Neural progenitor cell (in vitro differentiated cells): ENCODE measurements around the gene USP1. TPM values are rescaled to one million over a fixed set of nuclear protein-coding genes. Genes with fewer than 3 reads are reported as not detected.

ENCODE experiments used
- DNase-seq: peaks from one replicate; pipeline ENCODE4 v3.0.0-alpha.2; 2016; ENCODE audit warnings: low spot score
- H2AFZ ChIP-seq: fragments of 200-600 bp; sonication (generic); replicated peaks from 2 replicates; pipeline ENCODE4 v1.6.1; 2016; ENCODE audit warnings: antibody characterized with exemption
- H3F3A ChIP-seq: fragments of 200-600 bp; sonication (generic); 2 replicates; pipeline ENCODE4 v1.6.1; 2016; ENCODE audit warnings: antibody characterized with exemption, low read depth
- H3K27ac ChIP-seq: fragments of 200-600 bp; sonication (generic); 2 replicates; pipeline ENCODE4 v1.5.1; 2016; ENCODE audit warnings: mild to moderate bottlenecking
- H3K27me3 ChIP-seq: fragments of 200-600 bp; sonication (generic); 2 replicates; pipeline ENCODE4 v1.6.1; 2016; ENCODE audit warnings: mild to moderate bottlenecking, moderate library complexity
- H3K36me3 ChIP-seq: fragments of 200-600 bp; sonication (generic); 2 replicates; pipeline ENCODE4 v1.5.1; 2016
- H3K4me1 ChIP-seq: fragments of 200-600 bp; sonication (generic); 2 replicates; pipeline ENCODE4 v1.6.1; 2016; ENCODE audit warnings: mixed run types
- H3K4me2 ChIP-seq: fragments of 200-600 bp; sonication (generic); 2 replicates; pipeline ENCODE4 v1.6.1; 2016
- H3K4me3 ChIP-seq: fragments of 200-600 bp; sonication (generic); 2 replicates; pipeline ENCODE4 v1.5.1; 2016
- H3K79me2 ChIP-seq: fragments of 200-600 bp; sonication (generic); 2 replicates; pipeline ENCODE4 v1.6.1; 2016; ENCODE audit warnings: low read depth
- H3K9ac ChIP-seq: fragments of 200-600 bp; sonication (generic); 2 replicates; pipeline ENCODE4 v1.6.1; 2016
- H3K9me3 ChIP-seq: fragments of 200-600 bp; sonication (generic); 2 replicates; pipeline ENCODE4 v1.5.1; 2016; ENCODE audit warnings: low read depth
- H4K20me1 ChIP-seq: fragments of 200-600 bp; sonication (generic); 2 replicates; pipeline ENCODE4 v1.6.1; 2016; ENCODE audit warnings: low read depth
- H3K27ac Mint-ChIP-seq: 3 replicates; pipeline ENCODE4 v1.8.0; 2021; ENCODE audit warnings: mixed read lengths
- H3K27me3 Mint-ChIP-seq: 2 replicates; pipeline ENCODE4 v1.8.0; 2022; ENCODE audit warnings: low read depth, mild to moderate bottlenecking, inconsistent platforms, moderate library complexity, mixed read lengths; ENCODE audit not compliant: insufficient read depth
- H3K36me3 Mint-ChIP-seq: 3 replicates; pipeline ENCODE4 v1.8.0; 2021; ENCODE audit warnings: mixed read lengths
- H3K4me1 Mint-ChIP-seq: 3 replicates; pipeline ENCODE4 v1.8.0; 2021; ENCODE audit warnings: mixed read lengths
- H3K4me3 Mint-ChIP-seq: 3 replicates; pipeline ENCODE4 v1.8.0; 2021; ENCODE audit warnings: mild to moderate bottlenecking, moderate library complexity, mixed read lengths
- H3K9me3 Mint-ChIP-seq: 3 replicates; pipeline ENCODE4 v1.8.0; 2020; ENCODE audit warnings: mixed read lengths
- CTCF ChIP-seq: fragments of 200-600 bp; sonication (generic); IDR thresholded peaks from 2 replicates; pipeline ENCODE4 v1.5.1; 2017; ENCODE audit warnings: antibody characterized with exemption, mild to moderate bottlenecking
- EZH2 ChIP-seq: fragments of 200-600 bp; sonication (generic); IDR thresholded peaks from 2 replicates; pipeline ENCODE4 v1.6.1; 2017; ENCODE audit warnings: antibody characterized with exemption, mild to moderate bottlenecking, moderate library complexity
- EZH2phosphoT487 ChIP-seq: fragments of 200-600 bp; sonication (generic); IDR thresholded peaks from 2 replicates; pipeline ENCODE4 v1.6.1; 2017; ENCODE audit warnings: antibody characterized with exemption
- total RNA-seq: library from RNA; depleted of rRNA; stranded (reverse); fragments of >200 nt; gene quantifications from 2 replicates; pipeline ENCODE4 v1.2.3, GENCODE V29; 2015; ENCODE audit warnings: low replicate concordance

The USP1 gene
- total RNA-seq, 1 donor from 2014 or later: 106 TPM

GRCh38 chr1:62395291-62395690, 41.6 kb upstream of the USP1 start:
- Histone ChIP-seq H3K27me3 (no peaks in the 10 kb centered on the region), H3K27ac (no peak overlapping the region), H4K20me1 (no peaks in the 10 kb centered on the region), H3K9ac (no peak overlapping the region), H3K79me2 (no peaks in the 10 kb centered on the region), H2AFZ (peak overlapping the region; percentile 17), H3K9me3 (no peaks in the 10 kb centered on the region), H3K4me3 (no peak overlapping the region), H3K4me1 (peaks cover 10% of the 10 kb centered on the region), H3F3A (no peaks in the 10 kb centered on the region), H3K4me2 (no peak overlapping the region), H3K36me3 (no peaks in the 10 kb centered on the region)
- Mint-ChIP-seq H3K4me1 (peaks cover 15% of the 10 kb centered on the region), H3K27ac (no peak overlapping the region), H3K27me3 (peaks cover 31% of the 10 kb centered on the region), H3K4me3 (no peak overlapping the region), H3K36me3 (no peaks in the 10 kb centered on the region), H3K9me3 (peaks cover 2% of the 10 kb centered on the region)
- TF ChIP-seq EZH2 (no peak), CTCF (no peak), EZH2phosphoT487 (no peak)
- DNase-seq: no peak

GRCh38 chr1:62396871-62397270, 40.0 kb upstream of the USP1 start:
- Mint-ChIP-seq H3K4me1 (peaks cover 21% of the 10 kb centered on the region), H3K36me3 (no peaks in the 10 kb centered on the region), H3K27ac (no peak overlapping the region), H3K27me3 (peaks cover 38% of the 10 kb centered on the region), H3K4me3 (no peak overlapping the region), H3K9me3 (peaks cover 4% of the 10 kb centered on the region)
- TF ChIP-seq EZH2: no peak
- no peak for TF ChIP-seq CTCF
- TF ChIP-seq EZH2phosphoT487: no peak
- no peak overlapping the region for H3K9ac ChIP-seq
- H3K27ac ChIP-seq: no peak overlapping the region
- no peak overlapping the region for H3K4me3 ChIP-seq
- no peaks in the 10 kb centered on the region for H4K20me1 ChIP-seq
- H3K4me1 ChIP-seq: peaks cover 11% of the 10 kb centered on the region
- H3K9me3 ChIP-seq: no peaks in the 10 kb centered on the region
- peaks cover 11% of the 10 kb centered on the region for H3F3A ChIP-seq
- H3K36me3 ChIP-seq: no peaks in the 10 kb centered on the region
- DNase-seq: no peak
- no peak overlapping the region for H3K4me2 ChIP-seq
- peak overlapping the region; percentile 68 for H2AFZ ChIP-seq
- H3K79me2 ChIP-seq: no peaks in the 10 kb centered on the region
- H3K27me3 ChIP-seq: no peaks in the 10 kb centered on the region

DNA sequence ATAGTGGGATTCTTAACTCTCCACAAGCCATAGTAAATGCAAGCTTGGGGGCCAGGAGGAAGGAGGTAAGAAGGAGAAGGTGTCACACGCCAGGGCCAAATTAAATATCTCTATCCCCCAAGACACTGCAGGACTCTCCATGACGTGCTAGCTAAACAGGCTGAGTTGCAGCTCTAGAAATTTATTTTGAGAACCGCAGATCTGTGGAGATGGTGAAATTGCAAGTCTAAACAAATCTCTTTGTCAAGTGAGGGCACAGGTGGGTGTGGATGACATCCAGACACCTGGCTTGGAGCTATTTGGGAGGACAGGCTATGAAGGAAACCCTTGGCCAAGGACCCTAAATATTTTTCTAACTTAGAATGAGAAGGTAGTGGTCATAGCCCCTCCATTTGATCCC, 39.5 kb upstream of the USP1 start:
- no peaks in the 10 kb centered on the region for H3K36me3 ChIP-seq
- H3K4me1 ChIP-seq: peaks cover 12% of the 10 kb centered on the region
- H3K4me2 ChIP-seq: no peak overlapping the region
- Mint-ChIP-seq H3K27me3 (peaks cover 35% of the 10 kb centered on the region), H3K4me3 (no peak overlapping the region), H3K36me3 (no peaks in the 10 kb centered on the region), H3K4me1 (peaks cover 22% of the 10 kb centered on the region), H3K27ac (no peak overlapping the region), H3K9me3 (peaks cover 4% of the 10 kb centered on the region)
- no peaks in the 10 kb centered on the region for H3K27me3 ChIP-seq
- H3F3A ChIP-seq: peaks cover 11% of the 10 kb centered on the region
- no peak for DNase-seq
- no peaks in the 10 kb centered on the region for H3K79me2 ChIP-seq
- peak overlapping the region; percentile 68 for H2AFZ ChIP-seq
- H3K9me3 ChIP-seq: no peaks in the 10 kb centered on the region
- H3K9ac ChIP-seq: no peak overlapping the region
- H3K27ac ChIP-seq: no peak overlapping the region
- no peaks in the 10 kb centered on the region for H4K20me1 ChIP-seq
- no peak for TF ChIP-seq EZH2phosphoT487
- no peak for TF ChIP-seq CTCF
- TF ChIP-seq EZH2: no peak
- H3K4me3 ChIP-seq: no peak overlapping the region
